Measurements from ENCODE around the gene CD99.
A peak's percentile ranks its signal among the peaks of the same experiment; 100 is the strongest.

The CD99 gene

GRCh38 chrX:2701600-2701999, 10.5 kb downstream of the CD99 start:
- no peak for DNase-seq (ENCODE audit: extremely low read depth, low read depth)
- no peak for TF ChIP-seq CTCF (IDR thresholded peaks at IDR 0.05; ENCODE audit: low read depth, low read length)

- no peak for DNase-seq (ENCODE audit: extremely low read depth, low read depth)
- TF ChIP-seq CTCF (IDR thresholded peaks at IDR 0.05; ENCODE audit: low read depth, low read length), result peak; percentile 24
Observed at GRCh38 chrX:2703991-2704369, 12.9 kb downstream of the CD99 start.

GRCh38 chrX:2705046-2705832, 14.1 kb downstream of the CD99 start:
- no peak for TF ChIP-seq CTCF (IDR thresholded peaks at IDR 0.05; ENCODE audit: low read depth, low read length)
- no peak for DNase-seq (ENCODE audit: extremely low read depth, low read depth)

GRCh38 chrX:2707334-2707760, 16.3 kb downstream of the CD99 start:
- no peak for TF ChIP-seq CTCF (IDR thresholded peaks at IDR 0.05; ENCODE audit: low read depth, low read length)
- DNase-seq (ENCODE audit: extremely low read depth, low read depth), result peak; percentile 85

GRCh38 chrX:2708021-2708420, 16.9 kb downstream of the CD99 start:
- DNase-seq (ENCODE audit: extremely low read depth, low read depth), result no peak
- no peak for TF ChIP-seq CTCF (IDR thresholded peaks at IDR 0.05; ENCODE audit: low read depth, low read length)

GRCh38 chrX:2708592-2709188, 17.6 kb downstream of the CD99 start:
- DNase-seq (ENCODE audit: extremely low read depth, low read depth), result no peak
- TF ChIP-seq CTCF (IDR thresholded peaks at IDR 0.05; ENCODE audit: low read depth, low read length), result no peak

GRCh38 chrX:2709556-2709955, 18.5 kb downstream of the CD99 start:
- TF ChIP-seq CTCF (IDR thresholded peaks at IDR 0.05; ENCODE audit: low read depth, low read length), result no peak
- DNase-seq (ENCODE audit: extremely low read depth, low read depth), result no peak

All from AG09319 (cell line).